Right lobe of liver (tissue), 4 donors: ENCODE data around the gene CDK14.

ENCODE experiments used
- CTCF ChIP-seq, 4 donors: fragments of 200-600 bp in 3 of 4; fragments of 450-650 bp in 1 of 4; IDR thresholded peaks; one replicate each; pipeline versions ENCODE4 v1.5.1 to v1.8.0; 2016 to 2022; ENCODE audit warnings: antibody characterized with exemption in 4 of 4, mild to moderate bottlenecking in 2 of 4
- POLR2A ChIP-seq: fragments of 450-650 bp; IDR thresholded peaks from one replicate; pipeline ENCODE4 v1.6.1; 2017; ENCODE audit warnings: antibody characterized with exemption, mild to moderate bottlenecking
- donor health status: DM: no; HTN: no; CAD: no.
- donor health status: DM: no; HTN: no; CAD: no.
- donor health status: DM: no; HTN: yes; CAD: no.

GRCh38 chr7:90804370-90804769, 208.2 kb downstream of the CDK14 start:
- TF ChIP-seq CTCF (IDR thresholded peaks at IDR 0.05) (no peak), POLR2A (no peak)
